Activated CD8-positive, alpha-beta memory T cell treated with anti-CD3 and anti-CD28 coated beads, Interleukin-2, amount 50 U/mL, for 1 hour (primary cell): ENCODE data around the gene DYRK1A.

Experiments
- DNase-seq: peaks from one replicate; pipeline ENCODE4 v3.0.0-alpha.2; 2020; ENCODE audit errors: extremely low read depth

Gene DYRK1A

GRCh38 chr21:37566790-37567615 lies 200.4 kb downstream of the DYRK1A start:
- no peak for DNase-seq

DNA sequence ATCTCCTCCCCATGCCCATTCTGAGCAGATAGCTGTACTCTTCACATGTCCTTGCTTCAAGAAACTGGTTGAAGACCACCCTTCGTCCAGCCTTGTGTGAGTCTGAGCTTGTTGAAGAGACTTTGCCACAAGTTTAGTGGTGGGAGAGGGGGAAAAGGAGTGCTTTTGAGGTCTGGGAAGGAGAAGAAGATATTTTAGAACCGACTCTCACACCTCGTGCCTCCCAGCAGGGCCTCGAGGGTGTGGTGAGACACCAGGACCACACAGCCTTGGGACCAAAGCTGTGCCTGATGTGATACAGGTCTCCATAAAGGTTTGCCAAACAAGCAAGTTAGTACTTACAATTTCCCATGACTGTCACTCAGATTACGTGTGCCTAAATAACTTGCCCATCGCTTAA lies 201.8 kb downstream of the DYRK1A start:
- no peak for DNase-seq

- DNase-seq = no peak
These were observed 202.3 kb downstream of the DYRK1A start for GRCh38 chr21:37568916-37569315.

- DNase-seq = no peak
These were observed 204.9 kb downstream of the DYRK1A start for GRCh38 chr21:37571442-37571841.

DNA sequence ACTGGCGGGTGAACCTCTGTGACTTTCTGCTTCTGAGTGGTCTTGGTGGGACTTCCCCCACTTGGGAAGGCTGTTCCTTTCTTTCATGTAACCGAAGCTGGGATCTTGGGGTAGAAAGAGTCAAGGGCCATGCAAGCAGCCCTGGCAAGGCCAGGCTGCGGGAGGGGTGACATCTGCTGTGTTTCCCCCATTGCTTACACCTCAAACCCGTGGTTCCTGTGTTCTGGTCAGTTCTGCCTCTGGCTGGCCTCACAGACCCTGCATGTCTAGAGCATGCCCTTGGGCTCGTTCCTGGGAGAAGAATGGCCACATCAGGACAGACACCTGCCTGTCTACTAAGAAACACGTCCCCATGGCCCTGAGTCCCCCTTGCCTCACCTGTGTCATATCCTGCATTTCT lies 207.7 kb downstream of the DYRK1A start:
- DNase-seq = no peak

DNA sequence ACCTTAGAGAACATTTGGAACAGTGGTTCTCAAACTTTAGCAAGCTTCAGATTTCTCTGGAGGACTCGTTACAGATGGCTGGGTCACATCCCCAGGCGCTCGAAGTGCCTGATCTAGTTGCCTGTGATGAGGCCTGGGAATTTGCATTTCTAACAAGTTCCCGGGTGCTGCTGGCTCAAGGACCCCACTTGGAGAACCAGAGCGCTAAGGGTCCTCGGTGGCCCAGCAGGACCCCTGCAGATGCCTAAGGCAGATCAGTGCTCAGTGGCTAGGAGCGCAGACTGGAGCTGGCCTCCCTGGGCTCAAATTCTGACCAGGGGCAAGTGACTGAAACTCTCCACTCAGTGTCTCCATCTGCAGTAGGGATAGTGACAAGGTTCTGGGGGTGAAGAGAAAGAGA lies 208.2 kb downstream of the DYRK1A start:
- no peak for DNase-seq

GRCh38 chr21:37575580-37575979 lies 209.0 kb downstream of the DYRK1A start:
- no peak for DNase-seq
